Muscle of arm (tissue), 12 donors: ENCODE data around the gene CLEC11A. TPM values are rescaled to one million over a fixed set of nuclear protein-coding genes. Genes with fewer than 3 reads are reported as not detected.
"Not testable (repeated sequence)": the region's sequence is repeated elsewhere in the genome, so short reads cannot be mapped to it uniquely, and the experiment has no call there.

Source experiments
- DNase-seq: peaks from one replicate; pipeline ENCODE4 v3.0.0-alpha.2; 2013
- polyA plus RNA-seq, 12 donors: library from polyadenylated mRNA; unstranded; fragments of 120-200 nt; gene quantifications; one replicate each; pipeline ENCODE4 v1.2.1, GENCODE V29; 2013; ENCODE audit not compliant: insufficient read length in 12 of 12

The CLEC11A gene
- polyA plus RNA-seq, 12 donors = 14.6 to 62.3 (median 17.6) TPM; not detected in 1

DNA sequence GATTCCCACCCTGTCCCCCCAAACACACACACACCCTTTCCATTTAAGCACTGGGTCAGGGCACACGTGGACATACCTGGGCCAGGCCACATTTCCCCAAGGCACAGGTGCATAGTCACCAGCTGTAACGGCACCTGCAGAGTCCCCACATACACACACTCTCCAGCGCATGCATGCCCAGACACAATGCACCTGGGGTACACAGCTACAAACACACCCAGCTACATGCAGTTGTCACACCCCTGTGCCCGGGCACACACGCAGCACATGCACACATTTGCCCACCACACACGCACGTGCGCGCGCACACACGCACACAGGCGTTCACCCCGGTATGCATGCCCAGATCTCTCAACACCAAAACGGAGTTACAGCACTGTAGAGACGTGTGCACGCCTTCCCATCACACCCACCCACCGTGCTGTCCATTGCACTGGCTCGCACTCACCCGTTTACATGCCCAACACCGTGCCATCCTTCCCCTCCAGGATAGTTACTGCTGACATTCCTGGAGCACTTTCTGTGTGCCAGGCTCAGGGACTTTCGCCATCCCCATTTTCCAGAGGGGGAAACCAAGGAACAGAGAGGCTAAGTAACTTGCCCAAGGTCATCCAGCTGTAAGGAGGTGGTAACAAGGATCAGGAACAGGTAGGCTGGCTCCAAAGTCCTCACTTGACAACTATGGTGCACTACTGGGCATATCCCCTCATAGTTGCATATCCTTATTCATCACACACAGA lies 2.8 kb upstream of the CLEC11A start:
- DNase-seq = no peak

DNA sequence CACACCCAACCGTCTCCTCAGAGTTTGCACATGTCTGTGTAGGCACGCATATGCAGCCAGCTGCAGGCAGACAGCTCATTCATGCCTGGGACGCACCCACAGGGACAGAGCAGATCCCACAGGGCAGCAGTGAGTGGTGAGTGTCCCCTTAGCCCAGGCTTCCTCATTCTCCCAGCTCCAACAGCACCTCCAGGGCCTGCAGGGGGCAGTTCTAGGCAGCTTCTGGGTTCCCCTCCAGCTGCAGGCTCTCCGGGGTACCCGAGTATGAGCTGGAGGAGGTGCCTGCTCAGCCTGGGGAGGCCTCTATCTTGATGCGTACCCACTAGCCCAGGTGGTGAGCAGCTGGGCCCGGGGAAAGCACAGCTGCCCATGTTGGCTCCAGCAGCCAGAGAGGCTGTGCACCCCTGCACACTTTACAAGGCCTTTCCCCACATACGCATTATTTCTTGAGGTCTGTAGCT lies 2.2 kb upstream of the CLEC11A start:
- no peak for DNase-seq

DNA sequence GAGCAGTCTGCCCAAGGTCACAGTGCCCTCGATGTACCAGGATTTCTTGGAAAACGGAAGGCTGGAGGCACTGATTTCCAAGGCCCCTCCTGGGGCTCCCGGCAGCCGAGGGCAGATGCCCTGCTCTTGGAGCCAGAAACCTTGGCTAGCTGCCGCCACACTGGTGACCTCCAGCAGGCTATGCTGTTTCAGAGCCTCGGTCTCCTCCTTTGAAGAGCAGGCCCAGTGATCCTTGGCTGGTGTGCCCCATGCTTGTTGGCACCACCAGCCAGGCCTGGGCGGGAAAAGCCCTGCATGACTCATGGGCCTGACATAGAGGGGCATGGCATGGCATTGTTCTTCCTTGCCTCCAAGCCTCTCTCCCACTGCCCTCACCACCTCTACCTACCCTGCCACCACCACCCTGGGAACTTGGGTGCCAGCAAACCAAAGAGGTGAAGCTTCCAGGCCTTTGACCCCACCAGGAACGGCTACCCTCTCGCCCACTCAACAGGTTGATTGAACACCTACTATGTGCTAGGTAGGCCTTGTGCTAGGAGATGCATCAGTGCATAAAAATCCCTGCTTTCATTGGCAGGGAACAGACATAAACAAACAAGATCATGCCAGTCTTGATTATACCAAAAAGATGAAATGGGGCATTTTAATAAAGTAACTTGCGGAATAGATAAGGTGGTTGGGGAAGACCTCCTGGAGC lies 1.6 kb upstream of the CLEC11A start:
- DNase-seq = no peak

DNA sequence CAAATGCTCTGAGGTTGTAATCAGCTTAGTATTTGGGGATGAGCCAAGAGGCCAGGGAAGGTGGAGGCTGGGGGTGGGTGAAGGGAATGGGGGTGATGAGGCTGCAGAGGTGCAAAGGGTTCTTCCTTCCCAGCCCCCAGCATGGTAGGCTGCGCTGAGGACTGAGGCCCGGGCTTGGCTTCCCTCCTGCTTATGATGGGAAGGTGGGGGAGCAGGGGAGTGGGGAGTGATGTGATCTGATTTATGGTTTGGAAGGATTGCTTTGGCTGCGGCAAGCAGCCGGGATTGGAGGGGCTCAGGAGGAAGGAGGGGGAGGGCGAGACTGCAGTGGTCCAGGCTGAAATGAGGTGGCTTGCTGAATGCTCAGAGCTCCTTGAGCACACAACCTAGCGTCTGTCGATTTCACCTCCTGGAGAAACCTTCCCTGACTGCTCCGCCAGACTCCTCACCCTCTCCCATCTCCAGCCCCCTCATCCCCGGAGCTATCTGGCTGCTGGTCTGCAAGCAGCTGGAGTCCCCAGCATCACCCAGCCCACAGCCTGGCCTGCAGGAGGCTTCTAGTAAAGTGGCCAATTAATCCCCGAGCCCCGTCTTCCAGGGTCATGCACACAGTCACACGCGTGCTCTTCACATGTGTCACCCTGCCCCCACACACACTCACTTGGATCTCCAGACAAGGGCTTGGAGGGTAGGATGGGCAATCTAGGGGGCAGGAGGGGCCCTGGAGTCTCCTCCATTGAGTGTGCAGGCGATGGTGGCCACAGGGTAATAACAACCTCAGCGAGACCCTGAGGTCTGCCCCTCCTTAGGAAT lies 757 bp upstream of the CLEC11A start:
- no peak for DNase-seq

DNA sequence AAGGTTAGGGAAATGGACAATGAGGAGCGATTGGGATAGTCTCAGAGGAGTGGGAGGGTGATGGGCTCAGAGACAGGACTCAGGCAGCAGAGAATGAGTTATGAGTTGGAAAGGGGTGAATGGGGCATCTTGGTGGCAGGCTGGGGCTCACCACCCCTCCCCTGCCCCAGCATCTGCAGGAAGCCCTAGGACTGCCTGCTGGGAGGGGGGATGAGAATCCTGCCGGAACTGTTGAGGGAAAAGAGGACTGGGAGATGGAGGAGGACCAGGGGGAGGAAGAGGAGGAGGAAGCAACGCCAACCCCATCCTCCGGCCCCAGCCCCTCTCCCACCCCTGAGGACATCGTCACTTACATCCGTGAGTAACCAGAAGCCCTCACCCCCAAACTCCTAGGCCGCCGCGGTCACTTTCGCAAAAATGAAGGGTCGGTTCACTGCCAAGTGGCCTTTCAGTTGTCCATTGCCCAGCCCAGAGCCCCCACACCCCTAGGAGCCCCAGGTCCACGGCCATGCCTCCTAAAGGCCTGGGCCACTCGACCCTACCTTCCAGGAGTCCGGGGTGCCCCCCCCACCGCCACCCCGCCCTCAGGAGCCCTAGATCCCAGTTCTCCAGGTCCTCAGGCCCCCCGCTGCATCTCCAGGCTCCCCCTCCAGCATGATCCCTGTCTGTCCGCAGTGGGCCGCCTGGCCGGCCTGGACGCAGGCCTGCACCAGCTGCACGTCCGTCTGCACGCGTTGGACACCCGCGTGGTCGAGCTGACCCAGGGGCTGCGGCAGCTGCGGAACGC lies 764 bp downstream of the CLEC11A start:
- no peak for DNase-seq

DNA sequence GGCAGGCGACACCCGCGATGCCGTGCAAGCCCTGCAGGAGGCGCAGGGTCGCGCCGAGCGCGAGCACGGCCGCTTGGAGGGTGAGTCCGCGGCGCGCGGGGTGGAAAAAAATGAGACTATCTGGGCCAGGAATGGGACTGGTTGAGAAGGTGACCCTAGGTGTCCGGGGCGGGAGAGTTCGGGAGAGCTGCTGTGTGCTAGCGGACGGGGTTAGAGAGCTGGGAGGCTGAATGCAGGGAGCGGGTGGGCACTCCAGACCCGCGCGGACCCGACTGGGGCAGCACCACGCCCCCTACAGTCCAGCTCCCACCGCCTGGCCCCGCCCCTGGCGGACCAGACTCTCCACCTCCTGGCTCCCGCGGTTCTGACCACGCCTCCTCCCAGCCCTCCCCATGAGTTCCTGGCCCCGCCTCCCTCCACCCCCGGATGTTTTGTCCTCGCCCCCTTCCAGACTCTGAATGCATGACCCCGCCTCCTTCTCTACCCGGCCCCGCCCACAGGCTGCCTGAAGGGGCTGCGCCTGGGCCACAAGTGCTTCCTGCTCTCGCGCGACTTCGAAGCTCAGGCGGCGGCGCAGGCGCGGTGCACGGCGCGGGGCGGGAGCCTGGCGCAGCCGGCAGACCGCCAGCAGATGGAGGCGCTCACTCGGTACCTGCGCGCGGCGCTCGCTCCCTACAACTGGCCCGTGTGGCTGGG lies 1.5 kb downstream of the CLEC11A start:
- DNase-seq = peak; percentile 99

DNA sequence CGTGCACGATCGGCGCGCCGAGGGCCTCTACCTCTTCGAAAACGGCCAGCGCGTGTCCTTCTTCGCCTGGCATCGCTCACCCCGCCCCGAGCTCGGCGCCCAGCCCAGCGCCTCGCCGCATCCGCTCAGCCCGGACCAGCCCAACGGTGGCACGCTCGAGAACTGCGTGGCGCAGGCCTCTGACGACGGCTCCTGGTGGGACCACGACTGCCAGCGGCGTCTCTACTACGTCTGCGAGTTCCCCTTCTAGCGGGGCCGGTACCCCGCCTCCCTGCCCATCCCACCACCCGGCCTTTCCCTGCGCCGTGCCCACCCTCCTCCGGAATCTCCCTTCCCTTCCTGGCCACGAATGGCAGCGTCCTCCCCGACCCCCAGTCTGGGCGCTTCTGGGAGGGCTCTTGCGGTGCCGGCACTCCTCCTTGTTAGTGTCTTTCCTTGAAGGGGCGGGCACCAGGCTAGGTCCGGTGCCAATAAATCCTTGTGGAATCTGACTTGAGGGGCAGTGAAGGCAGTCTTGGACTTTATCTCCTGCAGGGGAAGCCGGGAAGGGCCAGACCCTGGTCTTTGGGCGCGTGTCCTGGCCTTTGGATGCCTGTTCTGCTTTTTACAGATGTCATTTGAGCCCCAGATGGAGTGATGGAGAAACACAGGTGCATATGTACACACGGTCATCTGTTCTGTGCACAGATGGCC lies 2.2 kb downstream of the CLEC11A start:
- DNase-seq = no peak

DNA sequence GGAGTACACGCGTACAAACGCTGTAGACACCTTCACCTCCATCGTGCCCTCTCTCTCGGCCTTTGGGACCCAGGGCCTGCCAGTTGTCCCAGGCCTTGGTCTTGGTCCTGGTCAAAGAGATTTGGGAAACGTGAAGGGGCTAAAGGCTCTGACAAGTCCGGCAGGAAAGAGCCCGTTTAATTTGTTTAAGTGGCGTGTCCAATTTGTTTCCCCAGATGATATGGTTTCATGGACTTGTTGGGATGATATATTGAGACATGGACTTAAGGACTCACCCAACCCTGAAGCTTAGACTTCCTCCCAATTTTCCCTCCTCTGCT lies 2.7 kb downstream of the CLEC11A start:
- no peak for DNase-seq

DNA sequence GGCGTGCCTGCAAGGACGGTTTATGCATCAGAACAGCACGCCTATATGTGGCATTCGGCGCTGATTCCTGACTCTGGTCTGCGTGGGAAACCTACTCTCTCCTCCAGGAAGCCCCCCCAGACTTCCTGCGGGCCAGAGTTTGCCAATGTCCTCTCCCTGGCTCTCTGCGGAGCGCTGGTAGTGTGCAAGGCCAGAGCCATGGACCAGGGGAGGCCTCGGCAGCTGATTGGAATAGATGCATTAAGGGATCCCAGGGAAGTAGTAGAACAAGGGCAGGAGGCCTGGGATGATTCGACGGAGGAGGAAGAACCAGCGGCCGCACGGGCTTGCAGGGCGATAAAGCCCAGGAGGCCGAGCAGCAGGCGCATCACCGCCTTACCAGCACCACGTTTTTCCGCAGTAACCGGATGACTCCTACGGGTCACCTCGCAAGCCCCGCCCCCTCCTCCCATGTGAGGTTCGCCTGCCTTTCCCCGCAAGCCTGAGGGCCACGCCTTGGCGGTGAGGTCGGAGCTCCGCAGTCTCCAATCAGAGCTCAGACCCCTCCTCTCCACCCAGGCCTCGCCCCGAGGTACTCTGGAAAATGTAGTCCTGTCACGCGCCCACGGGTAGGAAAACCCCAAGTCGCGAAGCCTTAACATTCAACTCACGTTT lies 5.0 kb downstream of the CLEC11A start:
- DNase-seq = no peak

DNA sequence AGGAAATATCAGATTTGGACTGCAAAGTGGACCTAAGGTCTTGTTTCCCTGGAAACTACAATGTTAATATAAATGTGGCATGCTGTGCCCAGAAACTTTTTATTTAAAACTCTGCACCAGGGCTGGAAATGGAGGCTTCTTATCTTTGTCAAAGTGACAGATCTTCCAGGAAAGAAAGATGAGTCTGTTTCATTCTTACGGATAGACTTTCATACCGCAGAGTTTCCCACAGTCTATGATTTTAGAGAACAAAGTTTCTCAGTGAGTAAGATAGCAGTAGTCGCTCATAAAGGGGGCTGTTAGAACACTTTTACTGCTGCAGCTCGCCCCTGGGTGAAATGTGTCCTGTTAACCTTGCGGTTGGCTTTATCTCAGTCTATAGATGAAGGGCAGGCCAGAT lies 6.7 kb downstream of the CLEC11A start:
- no peak for DNase-seq

DNA sequence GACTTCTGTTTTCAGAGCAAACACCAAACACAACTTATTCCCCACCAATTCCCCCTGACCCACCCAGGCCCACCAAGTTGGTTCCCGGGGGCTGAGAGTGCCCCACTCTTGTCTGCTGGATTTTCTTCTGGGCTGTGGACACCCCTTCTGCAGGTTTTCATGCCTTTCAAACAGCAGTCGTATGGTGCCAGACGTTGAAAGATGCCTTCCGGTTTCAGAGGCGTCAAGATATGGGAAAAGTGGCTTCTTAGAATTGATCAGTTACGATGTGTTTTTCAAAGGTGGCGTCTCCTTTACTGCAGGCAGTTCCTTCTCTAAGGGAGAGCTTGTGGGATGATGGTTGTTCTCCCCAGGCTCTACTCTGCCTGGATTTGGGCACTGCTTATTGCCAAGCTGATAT lies 12.7 kb downstream of the CLEC11A start:
- no peak for DNase-seq

DNA sequence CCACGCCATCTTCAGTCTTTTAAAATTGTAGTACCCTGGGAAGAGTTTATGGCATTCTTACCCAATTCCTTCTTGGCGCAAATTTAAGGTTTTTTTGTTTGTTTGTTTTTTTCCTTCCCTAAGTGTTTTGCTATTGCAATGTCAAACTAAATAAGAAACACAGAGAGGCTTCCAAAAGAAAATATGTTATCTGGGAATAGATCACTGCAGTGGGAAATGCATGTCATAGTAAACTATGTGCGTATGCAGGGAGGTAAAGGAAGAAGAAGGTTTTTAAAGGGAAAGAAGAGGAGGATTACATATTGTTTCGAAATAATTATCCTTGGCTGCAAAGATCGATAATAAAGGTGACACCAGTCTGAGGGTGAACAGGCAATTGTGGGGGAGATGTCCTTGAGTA lies 13.2 kb downstream of the CLEC11A start:
- DNase-seq = no peak

DNA sequence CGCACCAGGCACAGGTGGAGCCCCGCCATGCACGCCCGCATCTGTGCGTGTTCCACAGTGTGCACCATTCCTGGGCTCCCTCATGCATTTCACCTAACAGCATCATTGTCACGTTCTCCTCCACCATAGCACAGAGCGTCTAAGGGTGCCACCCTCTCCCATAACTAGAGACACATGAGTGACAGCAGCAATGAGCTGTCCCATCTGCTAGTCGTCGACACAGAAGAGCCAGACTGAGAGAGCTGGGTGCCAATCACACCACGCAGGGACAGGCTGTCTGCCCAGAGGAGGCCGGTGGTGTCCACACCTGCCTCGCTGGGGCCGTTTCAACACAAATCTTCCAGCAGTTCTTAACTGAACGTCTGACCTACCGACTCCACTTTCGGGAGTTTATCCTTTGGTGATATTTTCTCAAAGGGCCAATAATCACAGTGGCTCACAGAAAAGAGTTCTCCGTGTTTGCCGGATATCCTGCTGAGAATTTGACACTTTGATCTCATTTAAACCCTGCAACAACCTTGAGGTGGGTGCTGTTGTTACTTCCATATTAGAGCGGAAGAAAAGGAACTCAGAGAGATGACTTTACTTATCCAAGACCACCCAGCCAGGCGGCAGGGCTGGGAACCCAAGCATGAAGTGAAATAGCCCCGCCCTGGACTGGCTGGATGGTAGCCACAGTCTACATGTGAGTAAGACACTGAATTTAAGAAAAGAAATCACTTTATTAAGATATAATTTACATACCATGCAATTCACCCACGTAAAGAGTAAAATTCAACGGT lies 16.2 kb downstream of the CLEC11A start:
- no peak for DNase-seq

DNA sequence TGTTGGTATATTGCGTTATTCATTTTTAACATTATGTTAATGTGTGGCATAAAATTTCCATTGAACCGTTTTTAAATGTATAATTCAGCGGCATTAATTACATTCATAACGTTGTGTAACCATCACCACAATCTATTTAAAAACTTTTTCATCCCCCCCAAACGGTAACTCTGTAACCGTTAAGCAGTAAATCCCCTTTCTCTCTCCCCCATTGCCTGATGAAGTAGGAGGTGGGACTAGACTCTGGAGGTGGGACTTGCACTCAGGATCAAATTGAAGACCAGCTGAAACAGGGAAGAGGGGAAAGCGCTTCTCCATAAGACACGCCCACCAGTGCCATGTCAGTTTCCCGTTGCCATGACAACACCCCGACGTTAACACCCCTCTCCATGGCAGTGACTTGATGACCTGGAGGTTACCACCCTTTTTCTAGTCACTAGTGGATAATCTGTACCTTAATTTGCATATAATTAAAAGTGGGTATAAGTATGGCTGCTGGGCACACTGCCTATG lies 16.8 kb downstream of the CLEC11A start:
- DNase-seq = no peak

DNA sequence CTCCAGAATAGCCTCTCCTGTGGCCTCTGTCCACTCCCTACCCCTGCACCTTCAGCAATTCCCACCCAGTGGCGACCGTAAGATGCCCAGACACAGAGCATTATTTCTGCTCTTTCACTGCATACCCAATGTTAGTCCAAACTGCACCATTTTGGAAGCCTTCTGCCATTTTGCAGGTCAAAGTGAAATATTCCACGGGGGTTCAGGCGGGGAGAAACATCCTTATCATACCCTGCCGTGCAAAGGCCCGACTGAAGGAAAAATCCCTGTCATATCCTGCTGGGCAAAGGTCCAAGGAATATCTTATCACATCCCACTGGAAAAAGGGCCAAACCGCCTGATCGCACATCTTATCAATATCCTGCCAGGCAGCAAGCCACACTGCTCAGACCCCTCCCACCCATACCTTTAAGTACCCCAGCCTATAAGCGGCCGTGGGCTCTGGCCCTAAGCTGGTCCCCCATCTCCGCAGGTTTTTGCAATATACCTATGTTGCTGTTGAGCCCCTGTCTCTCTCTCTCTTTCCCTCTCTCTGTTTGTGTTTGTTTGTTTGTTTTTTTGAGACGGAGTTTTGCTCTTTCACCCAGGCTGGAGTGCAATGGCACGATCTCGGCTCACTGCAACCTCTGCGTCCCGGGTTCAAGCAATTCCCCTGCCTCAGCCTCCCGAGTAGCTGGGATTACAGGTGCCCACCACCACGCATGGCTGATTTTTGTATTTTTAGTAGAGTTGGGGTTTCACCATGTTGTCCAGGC lies 18.2 kb downstream of the CLEC11A start:
- DNase-seq = no peak

DNA sequence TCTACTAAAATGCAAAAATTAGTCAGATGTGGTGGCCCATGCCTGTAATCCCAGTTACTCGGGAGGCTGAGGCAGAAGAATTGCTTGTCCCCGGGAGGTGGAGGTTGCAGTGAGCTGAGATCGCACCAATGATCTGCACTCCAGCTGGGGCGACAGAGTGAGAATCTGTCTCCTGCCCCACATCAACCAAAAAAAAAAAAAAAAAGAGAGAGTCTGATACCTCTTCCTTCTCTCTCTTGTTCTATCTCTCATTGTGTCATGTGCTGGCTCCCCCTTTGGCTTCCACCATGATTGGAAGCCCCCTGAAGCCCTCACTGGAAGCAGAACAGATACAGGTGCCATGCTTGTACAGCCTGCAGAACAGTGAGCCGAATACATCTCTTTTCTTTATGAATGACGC lies 20.4 kb downstream of the CLEC11A start:
- no peak for DNase-seq

DNA sequence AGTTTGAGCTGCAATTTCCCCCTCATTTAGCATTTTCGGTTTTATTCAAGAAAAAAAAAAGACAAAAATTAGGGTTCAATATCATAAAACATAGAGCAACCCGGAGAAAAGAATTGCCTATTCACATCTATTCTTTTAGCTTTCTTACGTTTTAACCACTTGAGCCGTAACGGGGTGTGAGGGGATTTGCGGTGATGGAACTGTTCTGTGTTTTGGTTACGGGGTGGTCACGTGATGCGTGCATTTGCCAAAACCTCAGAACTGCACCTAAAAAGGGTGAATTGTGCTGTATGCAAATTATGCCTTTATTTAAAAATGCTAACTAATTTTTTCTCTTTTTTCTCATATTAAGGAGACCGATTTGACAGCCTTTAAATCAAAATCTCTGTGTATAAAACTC lies 22.1 kb downstream of the CLEC11A start:
- DNase-seq = no peak

DNA sequence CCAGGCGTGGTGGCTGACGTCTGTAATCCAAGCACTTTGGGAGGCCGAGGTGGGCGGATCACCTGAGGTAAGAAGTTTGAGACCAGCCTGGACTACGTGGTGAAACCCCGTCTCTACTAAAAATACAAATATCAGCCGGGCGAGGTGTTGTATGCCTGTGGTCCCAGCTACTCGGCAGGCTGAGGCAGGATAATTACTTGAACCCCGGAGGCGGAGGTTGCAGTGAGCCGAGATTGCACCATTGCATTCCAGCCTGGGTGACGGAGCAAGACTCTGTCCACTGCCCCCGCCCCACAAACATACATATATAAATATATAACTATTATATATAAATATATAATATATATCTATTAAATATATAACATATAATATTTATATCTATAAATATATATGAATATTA lies 24.0 kb downstream of the CLEC11A start:
- DNase-seq = not testable (repeated sequence)
